CD4-positive, alpha-beta T cell treated with Interleukin-17A for 1 hour (primary cell): ENCODE measurements around the gene AP3D1.

Source experiments
- DNase-seq: peaks from one replicate; pipeline ENCODE4 v3.0.0-alpha.2; 2020

Gene AP3D1

DNA sequence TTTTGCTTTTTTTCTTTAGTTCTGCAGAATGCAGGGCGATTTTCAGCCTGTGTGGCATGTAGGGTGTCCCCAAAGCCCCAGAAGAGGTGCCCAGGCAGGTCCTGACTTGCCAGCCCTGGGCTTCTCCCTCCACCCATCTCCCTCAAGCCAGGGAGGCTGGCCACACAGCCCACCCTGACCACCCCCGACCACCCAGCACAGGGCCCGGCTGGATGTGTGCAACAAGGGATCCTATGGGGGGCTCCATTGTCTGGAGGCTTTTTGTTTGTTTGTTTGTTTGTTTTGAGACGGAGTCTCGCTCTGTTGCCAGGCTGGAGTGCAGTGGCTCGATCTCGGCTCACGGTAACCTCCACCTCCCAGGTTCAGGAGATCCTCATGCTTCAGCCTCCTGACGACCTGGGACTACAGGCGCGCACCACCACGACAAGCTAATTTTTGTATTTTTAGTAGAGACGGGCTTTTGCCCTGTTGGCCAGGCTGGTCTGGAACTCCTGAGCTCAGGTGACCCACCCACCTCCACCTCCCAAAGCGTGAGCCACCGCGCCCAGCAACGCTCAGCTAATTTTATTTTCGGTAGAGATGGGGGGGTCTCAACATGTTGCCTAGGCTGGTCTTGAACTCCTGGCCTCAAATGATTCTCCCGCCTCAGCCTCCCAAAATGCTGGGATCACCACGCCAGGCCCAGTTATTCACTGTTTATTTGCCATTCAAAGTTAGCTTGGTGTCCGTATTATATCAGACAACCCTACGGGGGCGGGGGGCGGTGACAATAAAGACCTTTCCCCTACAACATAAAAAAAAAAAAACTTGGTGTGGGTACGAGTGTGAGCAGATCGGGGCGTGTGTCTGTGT lies 92.6 kb downstream of the AP3D1 start:
- no peak for DNase-seq

DNA sequence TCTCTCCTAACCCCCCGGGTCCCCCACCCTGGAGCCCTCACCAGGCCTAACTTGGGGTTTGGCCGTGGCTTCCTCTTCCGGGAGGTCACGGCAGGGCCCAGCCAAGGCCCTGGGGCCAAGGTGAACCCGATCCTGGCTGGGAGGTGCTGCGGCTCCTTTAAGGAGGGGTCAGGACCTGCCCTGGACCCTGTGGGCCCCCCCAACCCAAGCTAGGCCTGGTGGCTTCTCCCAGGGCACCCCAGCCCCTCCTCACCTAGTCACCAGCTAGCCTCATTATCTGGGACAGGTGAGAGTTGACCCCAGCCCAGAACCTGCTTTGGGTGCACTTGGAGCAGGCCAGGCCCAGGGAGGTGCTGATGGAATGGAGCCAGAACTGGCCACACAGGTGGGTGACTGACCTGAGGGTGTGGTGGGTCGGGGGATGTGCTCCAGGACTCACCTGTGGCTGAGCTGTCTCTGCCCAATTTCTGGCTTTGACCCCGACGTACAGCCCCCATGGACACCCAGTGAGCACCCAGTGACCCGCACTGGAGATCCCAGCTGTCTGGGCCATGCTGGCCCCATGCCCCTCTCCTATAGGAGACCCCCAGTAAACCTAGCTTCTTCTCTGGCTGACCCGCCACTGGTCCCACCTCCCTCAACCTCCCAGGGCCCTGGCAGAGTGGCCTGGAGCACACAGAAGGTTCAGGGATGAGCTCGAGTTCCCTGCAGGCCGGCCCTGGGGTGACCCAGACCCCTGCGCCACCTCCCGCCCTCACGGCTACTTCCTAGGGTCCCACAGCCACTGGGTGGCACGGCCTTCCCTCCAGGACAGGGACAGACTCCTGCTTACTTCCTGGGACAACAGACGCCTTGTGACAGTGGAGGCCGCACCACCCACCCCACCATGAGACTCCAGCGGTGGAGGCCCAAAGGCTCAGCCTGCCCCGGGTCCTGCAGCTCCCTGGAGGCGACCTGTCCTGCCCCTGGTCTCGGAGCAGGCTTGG lies 93.6 kb downstream of the AP3D1 start:
- DNase-seq = no peak

DNA sequence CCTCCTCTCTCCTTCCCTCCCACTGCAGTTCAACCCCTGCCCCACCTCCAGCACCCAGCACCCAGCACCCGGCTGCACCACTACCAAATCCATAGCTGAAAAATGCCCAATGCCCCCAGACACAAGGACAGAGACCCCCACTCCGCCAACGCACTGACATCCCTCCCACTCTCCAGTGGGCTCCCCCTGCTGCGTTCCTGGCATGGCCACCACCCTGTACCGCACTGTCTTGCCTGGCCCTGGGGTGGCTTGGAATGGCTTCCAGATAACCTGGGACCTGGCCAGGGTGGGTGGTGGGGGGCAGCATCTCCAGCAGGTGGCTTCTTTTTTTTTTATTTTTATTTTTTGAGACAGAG lies 94.6 kb downstream of the AP3D1 start:
- no peak for DNase-seq

DNA sequence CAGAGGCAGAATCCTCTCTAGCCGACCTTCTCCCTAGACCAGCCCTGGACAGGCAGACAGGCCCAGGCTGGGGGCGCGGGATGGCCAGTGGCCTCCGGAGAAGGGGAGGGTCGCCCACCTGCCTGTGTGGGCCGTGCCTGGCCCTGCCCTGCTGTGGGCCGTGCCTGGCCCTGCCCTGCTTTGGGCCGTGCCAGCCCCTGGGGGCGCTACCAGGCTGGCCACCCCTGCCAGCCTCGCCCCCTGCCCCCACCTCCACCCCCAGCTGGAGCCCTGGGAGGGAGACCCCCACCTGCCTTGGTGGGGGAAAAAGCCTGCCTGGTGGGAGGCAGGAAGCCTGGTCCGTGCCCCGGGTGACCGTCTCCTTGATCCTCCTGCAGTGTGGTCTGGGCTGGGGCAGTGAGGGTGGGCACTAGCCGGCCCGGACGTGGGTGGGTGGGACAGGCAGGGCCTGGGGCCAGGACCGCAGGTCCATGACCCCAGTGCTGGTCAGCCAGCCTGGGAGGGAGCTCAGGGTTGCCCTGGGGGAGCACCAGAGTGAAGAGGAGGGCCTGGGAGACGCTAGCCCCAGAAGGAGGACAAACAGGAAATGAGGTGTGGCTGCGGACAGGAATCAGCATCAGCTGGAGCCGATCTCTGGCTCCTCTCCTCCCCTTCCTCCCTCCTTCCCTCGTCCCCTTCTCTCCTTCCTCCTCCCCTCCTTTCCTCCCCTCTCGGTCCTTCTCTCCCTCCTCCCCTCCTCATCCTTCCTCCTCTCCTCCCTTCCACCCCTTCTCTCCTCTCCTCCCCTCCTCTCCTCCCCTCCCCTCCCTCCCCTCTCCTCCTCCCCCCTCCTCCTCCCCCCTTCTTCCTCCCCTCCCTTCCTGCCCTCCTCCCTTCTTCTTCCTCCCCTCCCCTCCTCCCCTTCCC lies 95.2 kb downstream of the AP3D1 start:
- DNase-seq = peak; percentile 62

DNA sequence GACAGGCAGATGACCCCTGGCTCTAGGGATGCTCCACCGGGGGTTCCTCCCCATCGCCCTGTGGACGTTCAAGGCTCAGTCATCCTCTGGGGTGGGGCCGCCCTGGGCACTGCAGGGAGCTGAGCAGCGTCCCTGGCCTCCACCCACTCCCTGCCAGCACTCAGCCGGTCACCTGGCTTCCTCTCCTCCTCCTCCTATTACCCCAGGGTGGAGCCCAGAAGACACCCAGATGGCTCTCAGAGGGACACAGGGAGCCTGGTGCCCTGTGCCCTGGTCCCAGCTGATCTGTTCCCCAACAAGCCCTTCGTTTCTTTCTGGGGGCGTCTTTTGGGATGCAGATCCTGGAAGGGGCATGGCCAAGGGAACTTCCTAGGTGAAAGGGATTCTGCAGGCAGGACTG lies 96.6 kb downstream of the AP3D1 start:
- DNase-seq = no peak

DNA sequence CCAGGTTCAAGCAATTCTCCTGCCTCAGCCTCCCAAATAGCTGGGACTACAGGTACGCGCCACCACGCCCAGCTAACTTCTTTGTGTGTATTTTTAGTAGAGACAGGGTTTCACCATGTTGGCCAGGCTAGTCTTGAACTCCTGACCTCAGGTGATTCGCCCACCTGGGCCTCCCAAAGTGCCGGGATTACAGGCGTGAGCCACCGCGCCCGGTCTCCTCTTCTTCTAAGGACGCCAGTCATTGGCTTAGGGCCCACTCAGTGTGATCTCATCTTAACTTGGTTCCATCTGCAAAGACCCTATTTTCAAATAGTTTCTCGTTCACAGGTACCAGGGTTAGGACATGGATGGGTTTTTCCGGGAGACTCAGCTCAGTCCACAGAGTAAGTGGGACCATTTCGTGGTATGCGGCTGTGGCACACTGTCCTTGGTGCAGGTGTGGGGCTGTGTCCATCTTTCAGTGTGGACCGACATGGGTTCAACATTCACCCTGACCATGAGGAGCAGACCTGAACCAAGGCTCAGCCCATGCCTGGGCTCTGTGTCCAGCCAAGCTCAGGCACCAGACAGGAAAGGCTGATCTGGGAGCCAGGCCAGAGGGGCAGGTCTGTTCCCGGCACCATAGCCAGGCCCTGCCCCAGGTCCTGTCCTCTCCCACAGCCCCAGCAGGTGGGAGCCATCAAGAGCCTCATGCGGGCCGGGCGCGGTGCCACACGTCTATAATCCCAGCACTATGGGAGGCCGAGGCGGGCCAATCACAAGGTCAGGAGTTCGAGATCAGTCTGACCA lies 97.6 kb downstream of the AP3D1 start:
- DNase-seq = no peak

DNA sequence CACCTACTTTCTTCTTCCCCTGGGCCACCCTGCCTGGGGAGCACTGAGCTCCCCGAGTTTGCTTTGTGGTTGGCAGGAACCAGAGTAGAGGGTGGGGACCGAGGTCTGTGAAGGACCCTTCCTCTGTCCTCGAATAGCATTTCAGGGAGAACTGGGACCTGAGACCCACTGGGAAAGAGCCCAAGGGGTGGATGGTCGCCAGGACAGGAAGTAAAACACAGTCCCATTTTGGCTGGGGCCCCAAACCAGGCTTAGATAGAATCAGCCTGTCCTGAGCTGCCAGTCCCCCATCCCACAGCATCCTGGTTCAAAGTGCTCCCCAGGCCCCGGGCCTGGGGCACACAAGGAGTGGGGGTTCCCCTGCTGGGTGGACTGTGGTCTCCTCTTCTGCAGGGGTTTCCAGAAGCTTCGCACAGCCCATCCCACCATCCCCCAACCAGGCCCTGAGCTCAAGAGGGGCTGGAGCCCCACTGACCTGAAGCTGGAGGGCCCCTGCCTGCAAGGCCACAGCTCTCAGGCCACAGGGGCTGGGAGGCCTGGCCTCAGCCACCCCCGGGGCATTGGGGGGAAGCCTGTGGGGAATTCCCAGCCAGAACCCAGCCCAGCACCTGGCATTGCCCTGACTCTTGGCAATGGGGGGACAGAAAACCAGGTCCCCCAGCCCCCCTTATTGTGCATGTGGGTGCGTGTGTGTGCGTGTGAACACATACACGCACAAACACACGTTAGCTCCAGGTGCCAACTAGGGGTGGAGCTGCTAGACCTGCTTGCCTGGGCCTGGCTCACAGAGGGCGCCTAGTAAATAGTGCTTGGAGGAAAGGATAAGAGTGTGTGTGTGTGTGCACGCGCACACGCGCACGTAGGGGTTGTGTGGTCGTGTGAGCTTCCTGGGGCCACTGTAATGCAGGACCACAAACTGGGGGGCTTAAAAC lies 99.3 kb downstream of the AP3D1 start:
- peak; percentile 81 for DNase-seq

DNA sequence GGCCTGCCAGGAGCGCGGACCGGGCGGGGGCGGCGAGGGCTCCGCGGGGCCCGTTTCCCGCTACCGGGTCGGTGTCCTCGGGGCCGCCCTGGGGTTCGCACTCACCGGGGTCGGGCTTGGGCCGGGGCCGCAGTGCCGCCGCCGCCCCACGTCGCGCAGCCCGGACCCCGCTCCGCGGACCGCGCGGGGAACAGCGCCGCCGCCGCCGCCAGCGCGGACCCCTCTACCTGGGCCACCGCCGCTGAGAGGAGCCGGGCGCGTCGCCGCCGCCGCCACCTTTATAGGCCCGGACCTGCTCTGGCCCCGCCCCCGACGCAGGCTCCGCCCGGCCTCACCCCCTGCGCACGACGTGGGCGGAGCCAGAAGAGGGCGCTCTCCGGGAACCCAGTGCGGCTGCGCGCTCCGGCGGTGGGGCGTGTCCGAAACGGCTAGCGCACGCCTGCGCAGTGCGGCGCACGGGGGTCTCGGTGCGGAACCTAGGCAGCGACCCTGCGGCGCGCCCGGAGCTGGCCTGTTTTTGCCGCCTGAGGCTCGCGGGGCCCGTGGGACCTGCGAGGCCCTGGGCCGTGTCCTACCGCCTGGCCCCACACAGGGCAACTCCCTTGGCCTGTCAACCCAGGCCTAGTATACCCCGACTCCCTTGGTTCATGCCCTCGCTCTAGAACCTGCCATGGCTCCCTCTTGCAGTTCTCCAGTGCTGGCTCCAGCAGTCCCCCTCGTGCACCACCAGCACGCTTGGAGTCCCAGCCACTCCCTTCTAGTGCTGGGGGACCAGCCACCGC lies 100.2 kb downstream of the AP3D1 start, which contains the start of gene MKNK2:
TSS of gene MKNK2 (minus strand) at position 254 of the 782 bp plus-strand sequence. CDS start 393 bp downstream, outside the sequence.
- peak; percentile 91 for DNase-seq
